Measurements from ENCODE around the gene SLC44A4. TPM values are rescaled to one million over a fixed set of nuclear protein-coding genes. Genes with fewer than 3 reads are reported as not detected.

The SLC44A4 gene
- total and polyA plus RNA-seq, 9 of the 15 experiments (the other 6 are each of a cell fraction or from before 2014, with no cell fraction given) = 7.9 to 18.6 (median 11.2) TPM

GRCh38 chr6:31918069-31918720 is 39.4 kb upstream of the SLC44A4 start (continued):
- TF ChIP-seq, protein P1, sequence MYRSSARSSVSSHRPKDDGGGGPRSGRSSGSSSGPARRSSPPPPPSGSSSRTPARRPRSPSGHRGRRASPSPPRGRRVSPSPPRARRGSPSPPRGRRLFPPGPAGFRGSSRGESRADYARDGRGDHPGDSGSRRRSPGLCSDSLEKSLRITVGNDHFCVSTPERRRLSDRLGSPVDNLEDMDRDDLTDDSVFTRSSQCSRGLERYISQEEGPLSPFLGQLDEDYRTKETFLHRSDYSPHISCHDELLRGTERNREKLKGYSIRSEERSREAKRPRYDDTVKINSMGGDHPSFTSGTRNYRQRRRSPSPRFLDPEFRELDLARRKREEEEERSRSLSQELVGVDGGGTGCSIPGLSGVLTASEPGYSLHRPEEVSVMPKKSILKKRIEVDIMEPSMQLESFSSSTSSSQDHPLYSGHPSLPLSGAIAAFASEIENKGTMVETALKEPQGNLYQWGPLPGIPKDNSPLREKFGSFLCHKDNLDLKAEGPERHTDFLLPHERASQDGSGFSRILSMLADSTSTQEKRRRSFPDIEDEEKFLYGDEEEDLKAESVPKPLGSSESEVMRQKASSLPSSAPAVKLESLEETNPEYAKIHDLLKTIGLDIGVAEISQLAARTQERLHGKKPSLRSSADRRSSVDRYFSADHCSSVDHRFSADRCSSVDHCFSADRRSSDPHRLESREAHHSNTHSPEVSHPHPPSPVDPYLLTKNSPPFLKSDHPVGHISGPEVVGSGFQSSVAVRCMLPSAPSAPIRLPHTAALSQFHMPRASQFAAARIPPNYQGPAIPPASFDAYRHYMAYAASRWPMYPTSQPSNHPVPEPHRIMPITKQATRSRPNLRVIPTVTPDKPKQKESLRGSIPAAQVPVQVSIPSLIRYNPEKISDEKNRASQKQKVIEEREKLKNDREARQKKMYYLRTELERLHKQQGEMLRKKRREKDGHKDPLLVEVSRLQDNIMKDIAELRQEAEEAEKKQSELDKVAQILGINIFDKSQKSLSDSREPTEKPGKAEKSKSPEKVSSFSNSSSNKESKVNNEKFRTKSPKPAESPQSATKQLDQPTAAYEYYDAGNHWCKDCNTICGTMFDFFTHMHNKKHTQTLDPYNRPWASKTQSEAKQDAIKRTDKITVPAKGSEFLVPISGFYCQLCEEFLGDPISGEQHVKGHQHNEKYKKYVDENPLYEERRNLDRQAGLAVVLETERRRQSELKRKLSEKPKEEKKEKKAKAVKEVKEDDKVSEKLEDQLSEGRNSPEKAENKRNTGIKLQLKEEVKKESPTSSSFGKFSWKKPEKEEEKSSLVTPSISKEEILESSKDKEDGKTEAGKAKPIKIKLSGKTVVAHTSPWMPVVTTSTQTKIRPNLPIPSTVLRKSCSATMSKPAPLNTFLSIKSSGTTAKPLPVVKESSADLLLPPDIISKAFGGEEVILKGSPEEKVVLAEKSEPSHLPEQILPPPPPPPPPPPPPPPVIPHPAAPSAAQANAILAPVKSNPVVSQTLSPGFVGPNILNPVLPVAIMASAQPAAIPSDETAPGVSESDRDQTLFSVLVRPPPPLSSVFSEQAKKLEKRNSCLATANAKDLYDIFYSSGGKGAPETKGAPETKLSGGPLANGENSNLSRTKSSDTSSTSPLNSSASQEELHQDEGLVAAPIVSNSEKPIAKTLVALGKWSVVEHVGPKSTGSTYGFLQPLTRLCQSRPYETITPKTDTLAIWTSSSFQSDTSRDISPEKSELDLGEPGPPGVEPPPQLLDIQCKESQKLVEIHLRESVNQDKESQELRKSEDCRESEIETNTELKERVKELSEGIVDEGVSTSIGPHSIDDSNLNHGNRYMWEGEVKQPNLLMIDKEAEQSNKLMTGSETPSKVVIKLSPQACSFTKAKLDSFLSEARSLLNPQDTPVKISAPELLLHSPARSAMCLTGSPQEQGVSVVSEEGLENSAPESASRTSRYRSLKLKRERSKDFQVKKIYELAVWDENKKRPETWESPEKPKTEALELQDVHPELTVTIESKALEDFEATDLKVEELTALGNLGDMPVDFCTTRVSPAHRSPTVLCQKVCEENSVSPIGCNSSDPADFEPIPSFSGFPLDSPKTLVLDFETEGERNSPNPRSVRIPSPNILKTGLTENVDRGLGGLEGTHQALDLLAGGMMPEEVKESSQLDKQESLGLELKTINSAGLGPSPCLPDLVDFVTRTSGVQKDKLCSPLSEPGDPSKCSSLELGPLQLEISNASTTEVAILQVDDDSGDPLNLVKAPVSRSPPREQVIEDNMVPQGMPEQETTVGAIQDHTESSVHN (IDR thresholded peaks at IDR 0.05; ENCODE audit: borderline replicate concordance in 1 of 2, low read depth in 1 of 2) = no peak
- TF ChIP-seq POLR2AphosphoS2 (IDR thresholded peaks at IDR 0.05; ENCODE audit: low read length) (no peak), ZNF449 (CRISPR knock-in tag; IDR thresholded peaks at IDR 0.05) (no peak), CBX2 (IDR thresholded peaks at IDR 0.05; ENCODE audit: insufficient read depth, low read length, poor library complexity, severe bottlenecking) (no peak), MBD1 (CRISPR knock-in tag; IDR thresholded peaks at IDR 0.05) (no peak), CHCHD3 (CRISPR knock-in tag; IDR thresholded peaks at IDR 0.05) (no peak), ZNF589 (CRISPR knock-in tag; IDR thresholded peaks at IDR 0.05; ENCODE audit: low read depth) (no peak), TCFL5 (CRISPR knock-in tag; conservative IDR thresholded peaks at IDR 0.05) (no peak), TGIF2 (CRISPR knock-in tag; IDR thresholded peaks at IDR 0.05) (no peak), FOXJ3 (CRISPR knock-in tag; IDR thresholded peaks at IDR 0.05) (no peak), DNMT1 (IDR thresholded peaks at IDR 0.05) (no peak)
- TF ChIP-seq, protein P2, sequence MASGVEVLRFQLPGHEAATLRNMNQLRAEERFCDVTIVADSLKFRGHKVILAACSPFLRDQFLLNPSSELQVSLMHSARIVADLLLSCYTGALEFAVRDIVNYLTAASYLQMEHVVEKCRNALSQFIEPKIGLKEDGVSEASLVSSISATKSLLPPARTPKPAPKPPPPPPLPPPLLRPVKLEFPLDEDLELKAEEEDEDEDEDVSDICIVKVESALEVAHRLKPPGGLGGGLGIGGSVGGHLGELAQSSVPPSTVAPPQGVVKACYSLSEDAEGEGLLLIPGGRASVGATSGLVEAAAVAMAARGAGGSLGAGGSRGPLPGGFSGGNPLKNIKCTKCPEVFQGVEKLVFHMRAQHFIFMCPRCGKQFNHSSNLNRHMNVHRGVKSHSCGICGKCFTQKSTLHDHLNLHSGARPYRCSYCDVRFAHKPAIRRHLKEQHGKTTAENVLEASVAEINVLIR (CRISPR knock-in tag; IDR thresholded peaks at IDR 0.05) = no peak
